T-helper 1 cell treated with Interleukin-12 subunit alpha and Interleukin-12 subunit beta and Interleukin-4 antibody, amounts not matched to agents 30 μg/mL and 1 μg/mL, for 36 hours (primary cell): ENCODE results near the gene TXNDC16.

Source experiments
- H3K27ac Mint-ChIP-seq: one replicate; pipeline ENCODE4 v1.8.0; 2021; ENCODE audit warnings: mild to moderate bottlenecking, mixed read lengths
- H3K27me3 Mint-ChIP-seq: one replicate; pipeline ENCODE4 v1.8.0; 2021; ENCODE audit warnings: low read depth, mixed read lengths
- H3K36me3 Mint-ChIP-seq: one replicate; pipeline ENCODE4 v1.8.0; 2021; ENCODE audit warnings: low read depth, mixed read lengths
- H3K4me1 Mint-ChIP-seq: one replicate; pipeline ENCODE4 v1.8.0; 2021; ENCODE audit warnings: low read depth, mixed read lengths
- H3K4me3 Mint-ChIP-seq: one replicate; pipeline ENCODE4 v1.8.0; 2021; ENCODE audit warnings: mild to moderate bottlenecking, moderate library complexity, mixed read lengths
- H3K9me3 Mint-ChIP-seq: one replicate; pipeline ENCODE4 v1.8.0; 2021; ENCODE audit warnings: mixed read lengths

TXNDC16 gene

GRCh38 chr14:52551696-52552062 is 626 bp downstream of the TXNDC16 start:
- peaks cover 22% of the 10 kb centered on the region for H3K27me3 Mint-ChIP-seq

DNA sequence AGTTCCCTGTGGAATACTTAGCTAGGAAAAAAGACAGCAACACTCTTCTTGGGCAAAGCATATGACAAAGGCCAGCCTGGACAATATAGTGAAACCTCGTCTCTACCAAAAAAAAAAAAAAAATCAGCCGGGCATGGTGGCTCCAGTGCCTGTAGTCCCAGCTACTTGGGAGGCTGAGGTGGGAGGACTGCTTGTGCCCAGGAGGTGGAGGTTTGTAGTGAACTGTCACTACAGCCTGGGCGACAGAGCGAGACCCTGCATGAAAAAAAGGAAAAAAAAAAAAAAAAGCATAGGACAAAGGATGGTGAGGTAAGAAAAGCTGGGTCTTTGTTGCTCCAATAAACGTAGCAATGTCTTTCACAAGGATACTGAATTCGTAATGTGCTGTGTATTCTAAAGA is 1.1 kb downstream of the TXNDC16 start:
- Mint-ChIP-seq H3K36me3 (no peaks in the 10 kb centered on the region), H3K9me3 (no peaks in the 10 kb centered on the region), H3K4me1 (peaks cover 29% of the 10 kb centered on the region), H3K27ac (peak overlapping the region; percentile 81), H3K27me3 (peaks cover 17% of the 10 kb centered on the region), H3K4me3 (peak overlapping the region; percentile 87)

More at GRCh38 chr14:52551696-52552062, 626 bp downstream of the TXNDC16 start:
- Mint-ChIP-seq H3K36me3 (no peaks in the 10 kb centered on the region), H3K4me1 (peaks cover 29% of the 10 kb centered on the region), H3K27ac (peak overlapping the region; percentile 81), H3K9me3 (no peaks in the 10 kb centered on the region), H3K4me3 (peak overlapping the region; percentile 87)

DNA sequence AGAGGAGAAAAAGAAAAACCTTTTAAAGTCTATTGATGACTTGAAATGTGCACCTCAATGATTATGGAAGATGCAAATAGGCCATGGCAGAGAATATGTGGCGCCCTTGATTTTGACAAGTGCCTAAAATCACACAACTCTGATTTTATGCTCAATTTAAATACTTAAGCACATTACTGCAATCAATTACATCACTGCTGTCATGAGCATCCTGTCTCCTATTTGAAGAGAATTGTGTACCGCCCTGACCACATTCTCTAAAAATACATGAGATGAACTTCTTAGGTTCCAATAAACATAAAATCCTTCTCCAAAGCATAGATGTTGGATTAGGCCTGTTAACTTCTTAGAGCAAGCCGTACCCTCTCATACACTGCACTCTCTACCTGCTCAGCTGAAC is 1.6 kb downstream of the TXNDC16 start:
- Mint-ChIP-seq H3K4me1 (peaks cover 30% of the 10 kb centered on the region), H3K36me3 (no peaks in the 10 kb centered on the region), H3K4me3 (peak overlapping the region; percentile 87), H3K9me3 (no peaks in the 10 kb centered on the region), H3K27me3 (peaks cover 12% of the 10 kb centered on the region), H3K27ac (peak overlapping the region; percentile 33)

DNA sequence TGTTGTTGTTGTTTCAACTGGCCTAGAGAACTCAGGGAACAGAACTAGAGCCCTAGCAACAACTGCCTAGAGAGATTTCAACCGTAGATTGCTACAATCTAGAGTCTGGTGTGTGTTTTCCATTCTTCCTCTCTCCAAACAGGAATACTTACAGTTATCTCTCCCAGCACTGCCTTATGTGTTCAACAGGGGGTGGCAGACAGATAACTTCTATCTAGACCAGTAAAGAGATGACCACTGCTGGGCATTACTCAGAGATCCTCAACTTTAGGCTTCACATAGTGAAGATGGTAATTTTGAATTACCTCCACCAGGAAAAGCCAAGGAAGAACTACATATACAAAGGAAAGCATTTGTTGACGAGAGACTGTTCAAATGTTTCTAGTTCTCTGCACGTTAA is 4.8 kb downstream of the TXNDC16 start:
- Mint-ChIP-seq H3K27me3 (no peaks in the 10 kb centered on the region), H3K36me3 (peaks cover 3% of the 10 kb centered on the region), H3K9me3 (no peaks in the 10 kb centered on the region), H3K4me1 (peaks cover 25% of the 10 kb centered on the region), H3K27ac (no peak overlapping the region), H3K4me3 (no peak overlapping the region)

DNA sequence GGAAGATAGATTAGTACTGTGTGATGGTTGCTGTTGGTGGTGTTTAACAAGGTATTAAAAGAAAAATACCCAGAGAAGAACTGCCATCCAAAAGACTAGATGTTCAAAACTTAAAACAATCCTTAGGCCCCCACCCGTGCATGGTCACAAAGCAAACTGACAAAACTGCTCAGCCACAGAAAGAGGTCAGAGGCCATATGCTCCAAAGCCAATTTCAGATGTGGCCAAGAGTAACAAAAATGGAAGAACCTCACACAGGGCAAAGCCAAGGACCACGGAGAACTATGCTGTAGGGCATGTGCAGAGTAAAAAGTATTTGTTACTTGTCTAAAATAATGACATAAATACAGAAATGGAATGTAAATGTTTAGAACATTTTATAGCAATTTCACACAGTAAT is 5.3 kb downstream of the TXNDC16 start:
- Mint-ChIP-seq H3K36me3 (peaks cover 3% of the 10 kb centered on the region), H3K27me3 (no peaks in the 10 kb centered on the region), H3K27ac (no peak overlapping the region), H3K9me3 (no peaks in the 10 kb centered on the region), H3K4me3 (no peak overlapping the region), H3K4me1 (peaks cover 25% of the 10 kb centered on the region)

DNA sequence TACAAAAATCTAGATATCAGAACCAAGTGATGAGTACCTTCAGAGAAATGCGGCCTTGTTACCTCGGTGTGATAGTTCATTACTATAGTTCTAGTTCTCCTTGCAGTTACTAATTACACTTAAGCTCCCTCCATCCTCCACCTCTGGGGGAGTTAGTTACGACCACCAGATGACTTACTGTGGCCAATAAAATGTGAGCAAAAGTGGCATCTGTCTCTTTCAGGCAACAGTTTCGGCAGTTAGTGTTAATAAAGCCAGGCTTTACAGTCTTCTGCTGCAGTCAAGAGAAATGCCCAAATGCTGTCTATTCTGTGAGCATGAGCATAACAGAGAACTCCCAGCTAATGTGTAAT is 6.0 kb downstream of the TXNDC16 start:
- H3K4me1 Mint-ChIP-seq = peaks cover 19% of the 10 kb centered on the region
- peaks cover 3% of the 10 kb centered on the region for H3K36me3 Mint-ChIP-seq
- H3K27me3 Mint-ChIP-seq = no peaks in the 10 kb centered on the region
- H3K27ac Mint-ChIP-seq = no peak overlapping the region
- no peak overlapping the region for H3K4me3 Mint-ChIP-seq
- H3K9me3 Mint-ChIP-seq = no peaks in the 10 kb centered on the region

DNA sequence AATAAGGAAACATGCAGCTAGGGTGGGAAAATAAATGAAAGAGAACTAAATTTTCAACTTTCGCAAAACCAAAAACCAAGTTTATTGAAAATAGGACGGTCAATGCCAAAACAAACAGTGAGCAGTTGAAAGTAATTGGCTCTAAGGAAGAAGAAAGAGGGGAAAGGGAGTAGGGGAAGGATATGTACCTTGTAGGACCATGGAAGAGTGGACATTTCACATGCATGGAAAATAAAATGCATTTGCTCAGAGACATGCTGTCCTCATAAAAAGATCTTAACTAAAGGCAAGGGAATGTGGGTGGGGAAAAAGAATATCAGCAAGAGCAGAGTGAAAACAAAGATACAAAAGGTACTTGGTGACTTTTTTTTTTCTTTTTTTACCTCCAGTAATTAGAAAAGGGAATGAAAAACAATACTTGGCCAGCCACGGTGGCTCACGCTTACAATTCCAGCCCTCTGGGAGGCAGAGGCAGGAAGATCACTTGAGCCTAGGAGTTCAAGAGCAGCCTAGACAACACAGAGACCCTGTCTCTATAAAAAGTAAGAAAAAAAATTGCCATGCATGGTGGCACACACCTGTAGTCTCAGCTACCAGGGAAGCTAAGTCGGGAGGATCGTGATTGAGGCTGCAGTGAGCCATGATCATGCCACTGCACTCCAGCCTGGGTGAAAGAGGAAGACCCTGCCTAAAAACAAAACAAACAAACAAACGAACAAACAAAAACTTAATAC is 6.6 kb downstream of the TXNDC16 start:
- H3K4me1 Mint-ChIP-seq = peaks cover 14% of the 10 kb centered on the region
- no peaks in the 10 kb centered on the region for H3K9me3 Mint-ChIP-seq
- H3K4me3 Mint-ChIP-seq = no peak overlapping the region
- H3K27ac Mint-ChIP-seq = no peak overlapping the region
- peaks cover 3% of the 10 kb centered on the region for H3K36me3 Mint-ChIP-seq
- no peaks in the 10 kb centered on the region for H3K27me3 Mint-ChIP-seq

DNA sequence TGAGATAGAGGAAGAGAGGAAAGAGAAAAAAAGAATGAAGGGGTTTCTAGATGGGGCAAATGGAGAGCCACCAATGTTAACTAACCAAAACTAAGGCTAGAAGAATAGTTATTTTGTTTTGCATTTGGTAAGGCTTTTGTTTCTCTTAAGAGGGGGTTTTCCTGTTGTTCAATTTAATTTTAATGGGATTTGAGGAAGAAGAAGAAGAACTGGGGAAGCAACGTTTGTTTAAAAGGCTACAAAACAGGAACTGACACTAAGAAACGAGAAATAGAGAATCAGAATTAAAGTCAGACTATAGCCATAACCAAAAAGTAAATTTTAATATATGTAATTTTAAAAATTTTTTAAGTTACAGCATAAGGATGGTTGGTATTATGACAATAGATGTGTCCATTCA is 13.7 kb downstream of the TXNDC16 start:
- H3K4me1 Mint-ChIP-seq = peaks cover 8% of the 10 kb centered on the region
- H3K36me3 Mint-ChIP-seq = peaks cover 39% of the 10 kb centered on the region
- H3K4me3 Mint-ChIP-seq = no peak overlapping the region
- no peaks in the 10 kb centered on the region for H3K9me3 Mint-ChIP-seq
- H3K27ac Mint-ChIP-seq = no peak overlapping the region
- no peaks in the 10 kb centered on the region for H3K27me3 Mint-ChIP-seq

GRCh38 chr14:52536269-52536668 is 16.0 kb downstream of the TXNDC16 start:
- no peaks in the 10 kb centered on the region for H3K27me3 Mint-ChIP-seq
- H3K36me3 Mint-ChIP-seq = peaks cover 38% of the 10 kb centered on the region
- peaks cover 8% of the 10 kb centered on the region for H3K4me1 Mint-ChIP-seq
- no peaks in the 10 kb centered on the region for H3K9me3 Mint-ChIP-seq
- no peak overlapping the region for H3K27ac Mint-ChIP-seq
- H3K4me3 Mint-ChIP-seq = no peak overlapping the region

- H3K4me1 Mint-ChIP-seq = no peaks in the 10 kb centered on the region
- peaks cover 23% of the 10 kb centered on the region for H3K36me3 Mint-ChIP-seq
- H3K4me3 Mint-ChIP-seq = no peak overlapping the region
- H3K9me3 Mint-ChIP-seq = no peaks in the 10 kb centered on the region
- no peaks in the 10 kb centered on the region for H3K27me3 Mint-ChIP-seq
- H3K27ac Mint-ChIP-seq = no peak overlapping the region
Observed at GRCh38 chr14:52531481-52531880, 20.8 kb downstream of the TXNDC16 start.

- no peak overlapping the region for H3K27ac Mint-ChIP-seq
- peaks cover 8% of the 10 kb centered on the region for H3K36me3 Mint-ChIP-seq
- H3K9me3 Mint-ChIP-seq = no peaks in the 10 kb centered on the region
- H3K4me1 Mint-ChIP-seq = no peaks in the 10 kb centered on the region
- H3K27me3 Mint-ChIP-seq = no peaks in the 10 kb centered on the region
- no peak overlapping the region for H3K4me3 Mint-ChIP-seq
Observed at GRCh38 chr14:52527052-52527451, 25.3 kb downstream of the TXNDC16 start.

GRCh38 chr14:52522581-52523345 is 29.5 kb downstream of the TXNDC16 start:
- H3K27ac Mint-ChIP-seq = no peak overlapping the region
- H3K9me3 Mint-ChIP-seq = no peaks in the 10 kb centered on the region
- H3K36me3 Mint-ChIP-seq = peaks cover 7% of the 10 kb centered on the region
- no peaks in the 10 kb centered on the region for H3K4me1 Mint-ChIP-seq
- H3K4me3 Mint-ChIP-seq = no peak overlapping the region
- no peaks in the 10 kb centered on the region for H3K27me3 Mint-ChIP-seq

- no peaks in the 10 kb centered on the region for H3K9me3 Mint-ChIP-seq
- H3K27me3 Mint-ChIP-seq = no peaks in the 10 kb centered on the region
- H3K4me3 Mint-ChIP-seq = no peak overlapping the region
- no peak overlapping the region for H3K27ac Mint-ChIP-seq
- H3K4me1 Mint-ChIP-seq = no peaks in the 10 kb centered on the region
- peaks cover 7% of the 10 kb centered on the region for H3K36me3 Mint-ChIP-seq
Observed at GRCh38 chr14:52522033-52522432, 30.3 kb downstream of the TXNDC16 start.

DNA sequence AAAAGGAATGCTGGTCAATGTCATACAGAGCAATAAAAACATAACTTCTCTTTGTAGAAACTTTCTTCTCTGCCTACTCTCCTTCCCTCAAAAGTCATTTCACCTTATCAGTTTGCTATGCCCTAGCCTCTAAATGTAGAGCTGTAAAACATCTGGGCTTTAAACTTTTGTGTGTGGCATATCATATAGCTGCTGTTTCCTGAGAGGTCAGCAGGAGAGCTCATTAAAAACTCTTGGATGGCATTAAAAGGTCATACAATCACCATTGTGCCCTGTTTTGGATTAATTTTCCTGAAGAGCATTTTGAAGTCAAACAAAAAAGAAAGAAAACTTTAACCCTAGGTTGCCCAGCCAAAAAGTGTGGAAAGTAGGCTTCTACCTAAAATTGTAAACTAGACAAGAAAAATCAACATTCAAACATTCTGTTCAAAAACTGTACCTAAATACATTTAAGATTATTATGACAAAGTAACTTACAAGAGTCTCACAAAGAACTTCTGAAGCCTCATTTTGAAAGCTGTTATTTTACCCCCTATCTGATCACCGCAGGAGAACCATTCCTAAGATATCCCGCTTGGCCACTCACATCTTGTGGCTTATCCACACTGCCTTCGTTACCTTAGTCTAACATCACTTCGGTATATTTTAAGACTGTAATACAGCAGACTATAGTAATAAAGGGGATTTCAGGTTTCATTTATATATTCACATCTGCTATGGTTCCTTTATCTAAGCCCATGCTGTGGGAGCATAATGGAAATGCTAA is 38.1 kb downstream of the TXNDC16 start:
- no peak overlapping the region for H3K4me3 Mint-ChIP-seq
- H3K4me1 Mint-ChIP-seq = no peaks in the 10 kb centered on the region
- no peaks in the 10 kb centered on the region for H3K9me3 Mint-ChIP-seq
- peaks cover 4% of the 10 kb centered on the region for H3K36me3 Mint-ChIP-seq
- no peak overlapping the region for H3K27ac Mint-ChIP-seq
- no peaks in the 10 kb centered on the region for H3K27me3 Mint-ChIP-seq

DNA sequence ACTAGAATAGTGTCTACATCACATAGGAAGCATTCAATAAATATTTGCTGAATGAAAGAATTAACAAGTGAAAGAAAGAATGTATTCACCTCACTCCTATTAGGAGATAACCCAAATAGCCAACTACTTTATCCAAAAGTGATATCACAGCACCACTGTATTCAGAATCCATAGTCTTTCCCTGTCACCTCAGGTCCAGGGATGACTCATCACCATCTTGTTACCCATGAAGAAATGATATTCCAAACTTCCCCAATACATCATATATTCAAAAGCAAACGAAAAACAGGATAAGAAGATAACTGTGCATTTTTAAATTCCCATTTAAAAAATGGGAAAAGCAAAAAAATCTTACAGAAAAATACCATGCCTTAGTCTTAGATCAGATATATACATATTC is 39.1 kb downstream of the TXNDC16 start:
- Mint-ChIP-seq H3K36me3 (peaks cover 8% of the 10 kb centered on the region), H3K27me3 (no peaks in the 10 kb centered on the region), H3K4me1 (no peaks in the 10 kb centered on the region), H3K9me3 (peaks cover 1% of the 10 kb centered on the region), H3K4me3 (no peak overlapping the region), H3K27ac (no peak overlapping the region)
